K562 (cell line): ENCODE results near the gene CRIP1. TPM values are rescaled to one million over a fixed set of nuclear protein-coding genes. Genes with fewer than 3 reads are reported as not detected.

Source experiments
- ATAC-seq: fragments of 200-7000 bp; cut with Tn5 transposase; 3 replicates; pipeline ENCODE4 v1.9.1; 2020; ENCODE audit warnings: moderate library complexity
- BruUV-seq: library from RNA; stranded (reverse); fragments of 400-500 nt; replicated peaks from 2 replicates; lab custom pipeline; 2021; lab: Mats Ljungman, UMichigan
- CTCF ChIA-PET: fragments of 300-600 bp; formaldehyde crosslinking; extraction: SDS; loops from one replicate; lab custom pipeline; 2021; ENCODE audit warnings: low intra/inter-chr PET ratio; lab: Yijun Ruan, JAX
- POLR2A ChIA-PET: fragments of 300-600, 350-650 bp; sonication (Branson Sonifier 250); formaldehyde crosslinking; extraction: SDS; loops from one replicate; lab custom pipeline; 2021; ENCODE audit warnings: antibody characterized with exemption, inconsistent platforms; lab: Yijun Ruan, JAX
- DNase-seq, 4 experiments: peaks; one replicate each; pipeline versions ENCODE4 v3.0.0 to v3.0.0-alpha.2; 2011 to 2018; ENCODE audit warnings: low spot score in 3 of 4, mixed read lengths in 3 of 4; ENCODE audit errors: extremely low read depth in 1 of 4
- FAIRE-seq: peaks from 2 replicates; lab custom pipeline; 2011; peaks lifted over from hg19 to GRCh38; lab: Jason Lieb, UNC
- H2AFZ ChIP-seq: 2 replicates; pipeline ENCODE4 v1.6.0; 2011; ENCODE audit warnings: low read depth, low read length, control low read depth, inconsistent platforms
- H3K27ac ChIP-seq: fragments of 200-600 bp; 3 replicates; pipeline ENCODE4 v1.8.0; 2011; ENCODE audit warnings: low read depth, mild to moderate bottlenecking, control low read depth, inconsistent platforms, low read length, moderate library complexity, mixed read lengths; ENCODE audit errors: extremely low read depth
- H3K27me3 ChIP-seq, 2 experiments: fragments of 300-600 bp in 1 of 2; 2 replicates in 1 of 2; 3 replicates in 1 of 2; pipeline versions ENCODE4 v1.6.0 to v1.8.0; 2011; ENCODE audit warnings: inconsistent platforms in 2 of 2, low read length in 2 of 2, mild to moderate bottlenecking in 1 of 2, mixed read lengths in 1 of 2, moderate library complexity in 1 of 2; ENCODE audit not compliant: control insufficient read depth in 2 of 2, insufficient read depth in 2 of 2
- H3K36me3 ChIP-seq: fragments of 300-600 bp; 3 replicates; pipeline ENCODE4 v1.8.0; 2011; ENCODE audit warnings: mild to moderate bottlenecking, low read length, inconsistent platforms; ENCODE audit not compliant: control insufficient read depth, insufficient read depth
- H3K4me1 ChIP-seq, 2 experiments: fragments of 200-600 bp in 1 of 2; replicated peaks in 1 of 2; 2 replicates in 1 of 2; 3 replicates in 1 of 2; pipeline versions ENCODE4 v1.5.1 to v1.8.0; 2011; ENCODE audit warnings: inconsistent platforms in 2 of 2, low read length in 2 of 2, mild to moderate bottlenecking in 1 of 2, mixed read lengths in 1 of 2, moderate library complexity in 1 of 2; ENCODE audit not compliant: control insufficient read depth in 2 of 2, insufficient read depth in 2 of 2
- H3K4me2 ChIP-seq: 2 replicates; pipeline ENCODE4 v1.6.1; 2011; ENCODE audit warnings: low read length, control low read depth, inconsistent platforms, mixed read lengths; ENCODE audit not compliant: insufficient read depth
- H3K4me3 ChIP-seq: fragments of 200-600 bp; sonication (generic), shearing (Covaris generic); 2 replicates; pipeline ENCODE4 v1.5.1; 2016; ENCODE audit warnings: control low read depth, inconsistent platforms
- H3K79me2 ChIP-seq: fragments of 200-600 bp; 3 replicates; pipeline ENCODE4 v1.8.0; 2011; ENCODE audit warnings: low read length, inconsistent platforms; ENCODE audit not compliant: control insufficient read depth, insufficient read depth
- H3K9ac ChIP-seq, 2 experiments: 2 replicates each; pipeline versions ENCODE4 v1.6.0 to v1.6.1; 2011; ENCODE audit warnings: low read depth in 2 of 2, low read length in 2 of 2, control low read depth in 1 of 2, inconsistent platforms in 1 of 2, mild to moderate bottlenecking in 1 of 2, mixed read lengths in 1 of 2; ENCODE audit not compliant: insufficient read depth in 1 of 2
- H3K9me1 ChIP-seq: one replicate; pipeline ENCODE4 v1.6.0; 2011; ENCODE audit warnings: inconsistent platforms, mild to moderate bottlenecking, low read length, moderate library complexity; ENCODE audit not compliant: control insufficient read depth, insufficient read depth
- H3K9me3 ChIP-seq: replicated peaks from 2 replicates; pipeline ENCODE4 v1.5.1; 2011; ENCODE audit warnings: low read depth, low read length, inconsistent platforms; ENCODE audit not compliant: control insufficient read depth, insufficient read depth
- H4K20me1 ChIP-seq: replicated peaks from 2 replicates; pipeline ENCODE4 v1.6.1; 2011; ENCODE audit warnings: low read length, inconsistent platforms, mixed read lengths; ENCODE audit not compliant: control insufficient read depth, insufficient read depth
- BCOR ChIP-seq: fragments of 450-650 bp; IDR thresholded peaks from 2 replicates; pipeline ENCODE4 v1.6.1; 2016
- ETS2 ChIP-seq: IDR thresholded peaks from 2 replicates; pipeline ENCODE4 v1.6.1; 2016; ENCODE audit warnings: borderline replicate concordance, missing genetic modification characterization, mild to moderate bottlenecking, moderate library complexity, missing compliant biosample characterization; ENCODE audit not compliant: poor library complexity, severe bottlenecking
- L3MBTL2 ChIP-seq: fragments of 450-650 bp; IDR thresholded peaks from 2 replicates; pipeline ENCODE4 v1.6.1; 2016; ENCODE audit warnings: mild to moderate bottlenecking, moderate library complexity
- MNT ChIP-seq, 2 experiments: fragments of 450-650 bp; conservative IDR thresholded peaks; 2 replicates each; pipeline ENCODE4 v1.6.1; 2017; ENCODE audit warnings: mild to moderate bottlenecking in 2 of 2, moderate library complexity in 2 of 2
- NONO ChIP-seq, 2 experiments: fragments of 200-400 bp in 1 of 2; fragments of 450-650 bp in 1 of 2; formaldehyde crosslinking in 1 of 2; IDR thresholded peaks; 2 replicates each; pipeline ENCODE4 v1.6.1; 2017; ENCODE audit warnings: low read depth in 2 of 2, mild to moderate bottlenecking in 2 of 2, moderate library complexity in 2 of 2, low read length in 1 of 2
- RFX5 ChIP-seq: IDR thresholded peaks from 2 replicates; pipeline ENCODE4 v1.6.1; 2011; ENCODE audit warnings: low read depth, mild to moderate bottlenecking, improper control_type of control experiment, low read length
- SMARCB1 ChIP-seq: IDR thresholded peaks from 2 replicates; pipeline ENCODE4 v1.6.1; 2011; ENCODE audit warnings: improper control_type of control experiment, low read depth; ENCODE audit not compliant: insufficient read length
- SREBF2 ChIP-seq: sonication (generic); formaldehyde crosslinking; IDR thresholded peaks from 2 replicates; pipeline ENCODE4 v1.4.0; 2020; ENCODE audit warnings: mild to moderate bottlenecking, missing genetic modification reagents
- TEAD4 ChIP-seq, 2 experiments: sonication (generic) in 1 of 2; formaldehyde crosslinking in 1 of 2; IDR thresholded peaks; 2 replicates each; pipeline versions ENCODE4 v1.6.1 to v1.8.0; 2012 to 2022; ENCODE audit warnings: borderline replicate concordance in 1 of 2, inconsistent platforms in 1 of 2, low read length in 1 of 2, mild to moderate bottlenecking in 1 of 2, missing genetic modification reagents in 1 of 2
- ZNF778 ChIP-seq: fragments of 450-650 bp; formaldehyde crosslinking; IDR thresholded peaks from 2 replicates; pipeline ENCODE4 v1.4.0; 2020; ENCODE audit warnings: mild to moderate bottlenecking, moderate library complexity
- WGBS: fragments of 100-300 bp; shearing (Covaris generic); methylation state at CpG from one replicate; pipeline ENCODE4 v1.1.6; 2016; ENCODE audit warnings: low coverage, mixed read lengths; ENCODE audit not compliant: insufficient coverage; ENCODE audit errors: missing lambda C conversion rate; 5-methylcytosine and 5-hydroxymethylcytosine counted together
- in situ Hi-C: fragments of 300-500 bp; cut with MboI; formaldehyde crosslinking; loops from 4 replicates; pipeline ENCODE4 v1.15.0; 2018; ENCODE audit warnings: inconsistent platforms, mixed read lengths
- intact Hi-C: fragments of 100-400 bp; cut with micrococcal nuclease; formaldehyde crosslinking; loops from 2 replicates; pipeline ENCODE4 v1.14.2; 2022
- polyA plus RNA-seq, 8 experiments: library from polyadenylated mRNA; depleted of rRNA in 4 of 8; stranded (reverse) in 5 of 8; unstranded in 3 of 8; fragments of >200 nt; fragmentation: Nextera tagmentation in 2 of 8; fragmentation: Illumina TruSeq in 1 of 8; extraction: Ambion mirVana in 2 of 8; extraction: Trizol in 1 of 8; gene quantifications; 2 replicates each; pipeline versions ENCODE4 v1.2.1 to v1.2.3, GENCODE V29; 2011 to 2014; ENCODE audit warnings: inconsistent platforms in 1 of 8, missing spikeins in 1 of 8
- total RNA-seq, 7 experiments: library from RNA; depleted of rRNA in 6 of 7; stranded (reverse); fragments of >200 nt in 6 of 7; fragmentation: Illumina TruSeq in 2 of 7; extraction: Trizol in 2 of 7; gene quantifications; 2 replicates each; pipeline versions ENCODE4 v1.2.1 to v1.2.3, GENCODE V29; 2011 to 2021; ENCODE audit warnings: low replicate concordance in 1 of 7
- TF ChIP-seq, protein P1 (sequence below): IDR thresholded peaks from 3 replicates; pipeline ENCODE4 v1.6.1; 2011; ENCODE audit warnings: borderline replicate concordance, mild to moderate bottlenecking, moderate library complexity; ENCODE audit not compliant: insufficient read length; ENCODE audit errors: extremely low read depth

Gene CRIP1
- total and polyA plus RNA-seq, 9 of the 15 experiments (the other 6 are each of a cell fraction or from before 2014, with no cell fraction given): 0.11 to 0.58 (median 0.14) TPM; not detected in 6

DNA sequence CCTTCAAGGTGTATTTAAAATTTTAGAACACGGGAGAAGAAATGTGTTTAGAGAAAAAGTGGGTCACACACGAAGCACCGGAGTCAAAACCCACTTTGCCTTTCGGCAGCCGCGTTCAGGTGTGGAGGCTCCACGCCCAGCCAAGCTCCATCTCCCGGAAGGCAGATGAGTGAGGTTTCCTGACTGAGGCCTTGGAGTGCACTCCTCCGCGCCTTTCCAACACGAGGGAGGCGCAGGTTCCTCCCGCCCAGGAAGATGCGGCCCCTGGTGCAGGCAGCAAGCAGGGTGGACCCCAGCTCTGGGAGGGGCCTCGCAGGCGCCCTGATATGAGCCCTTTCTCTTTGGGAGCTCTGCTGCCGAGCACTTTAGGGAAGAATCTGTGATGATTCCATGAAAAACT lies 44.6 kb upstream of the CRIP1 start:
- H3K27me3 ChIP-seq: no peaks in the 10 kb centered on the region
- H2AFZ ChIP-seq: no peak overlapping the region
- H3K36me3 ChIP-seq: peaks cover 52% of the 10 kb centered on the region; the same call in 1 of the 3 replicates
- TF ChIP-seq TEAD4 (IDR thresholded peaks at IDR 0.05; ENCODE audit: low read length) (no peak), TEAD4 (CRISPR knock-in tag; IDR thresholded peaks at IDR 0.05; ENCODE audit: borderline replicate concordance) (no peak), ZNF778 (CRISPR knock-in tag) (no peak), SMARCB1 (no peak), SREBF2 (CRISPR knock-in tag) (no peak), MNT (conservative IDR thresholded peaks at IDR 0.05) (no peak), RFX5 (no peak), ETS2 (tag) (no peak), L3MBTL2 (no peak), NONO (IDR thresholded peaks at IDR 0.05; ENCODE audit: low read depth in 2 of 2, low read length in 1 of 2) (no peak), BCOR (no peak)
- TF ChIP-seq, protein P1, sequence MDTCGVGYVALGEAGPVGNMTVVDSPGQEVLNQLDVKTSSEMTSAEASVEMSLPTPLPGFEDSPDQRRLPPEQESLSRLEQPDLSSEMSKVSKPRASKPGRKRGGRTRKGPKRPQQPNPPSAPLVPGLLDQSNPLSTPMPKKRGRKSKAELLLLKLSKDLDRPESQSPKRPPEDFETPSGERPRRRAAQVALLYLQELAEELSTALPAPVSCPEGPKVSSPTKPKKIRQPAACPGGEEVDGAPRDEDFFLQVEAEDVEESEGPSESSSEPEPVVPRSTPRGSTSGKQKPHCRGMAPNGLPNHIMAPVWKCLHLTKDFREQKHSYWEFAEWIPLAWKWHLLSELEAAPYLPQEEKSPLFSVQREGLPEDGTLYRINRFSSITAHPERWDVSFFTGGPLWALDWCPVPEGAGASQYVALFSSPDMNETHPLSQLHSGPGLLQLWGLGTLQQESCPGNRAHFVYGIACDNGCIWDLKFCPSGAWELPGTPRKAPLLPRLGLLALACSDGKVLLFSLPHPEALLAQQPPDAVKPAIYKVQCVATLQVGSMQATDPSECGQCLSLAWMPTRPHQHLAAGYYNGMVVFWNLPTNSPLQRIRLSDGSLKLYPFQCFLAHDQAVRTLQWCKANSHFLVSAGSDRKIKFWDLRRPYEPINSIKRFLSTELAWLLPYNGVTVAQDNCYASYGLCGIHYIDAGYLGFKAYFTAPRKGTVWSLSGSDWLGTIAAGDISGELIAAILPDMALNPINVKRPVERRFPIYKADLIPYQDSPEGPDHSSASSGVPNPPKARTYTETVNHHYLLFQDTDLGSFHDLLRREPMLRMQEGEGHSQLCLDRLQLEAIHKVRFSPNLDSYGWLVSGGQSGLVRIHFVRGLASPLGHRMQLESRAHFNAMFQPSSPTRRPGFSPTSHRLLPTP: no peak
- no peaks in the 10 kb centered on the region for H3K9me1 ChIP-seq
- intact Hi-C loops: no loop called here
- no peak overlapping the region for H3K27ac ChIP-seq
- TSS peak; percentile 29 for BruUV-seq
- DNase-seq: no peak
- peaks cover 0 to 50% of the 10 kb centered on the region in 2 experiments; a peak in 2 of 5 replicates for H3K4me1 ChIP-seq
- in situ Hi-C loops: no loop called here
- H3K9me3 ChIP-seq: no peaks in the 10 kb centered on the region
- H3K4me3 ChIP-seq: no peak overlapping the region
- POLR2A ChIA-PET: no interaction called here
- no peak overlapping the region for H3K9ac ChIP-seq
- 80% methylated on average over 17 of the region's 17 CpGs for WGBS
- FAIRE-seq: no peak
- H3K4me2 ChIP-seq: no peak overlapping the region
- CTCF ChIA-PET: no interaction called here
- H3K79me2 ChIP-seq: peaks cover 22% of the 10 kb centered on the region
- H4K20me1 ChIP-seq: peaks cover 8% of the 10 kb centered on the region; the same call in 1 of the 2 replicates
- ATAC-seq: no peak
